ENCODE measurements around the gene TUBB1.
"Not testable (repeated sequence)": the region's sequence is repeated elsewhere in the genome, so short reads cannot be mapped to it uniquely, and the experiment has no call there.

Gene TUBB1

GRCh38 chr20:59040667-59041066, 21.4 kb downstream of the TUBB1 start:
- CTCF ChIA-PET = interaction anchor here (0.6 to 2.0 kb wide), 3 partner anchors 8 to 182 kb away, joined by 3 to 6 read pairs (median 4); partner anchors contain the start of gene ATP5F1E
- TF ChIP-seq, protein P1, sequence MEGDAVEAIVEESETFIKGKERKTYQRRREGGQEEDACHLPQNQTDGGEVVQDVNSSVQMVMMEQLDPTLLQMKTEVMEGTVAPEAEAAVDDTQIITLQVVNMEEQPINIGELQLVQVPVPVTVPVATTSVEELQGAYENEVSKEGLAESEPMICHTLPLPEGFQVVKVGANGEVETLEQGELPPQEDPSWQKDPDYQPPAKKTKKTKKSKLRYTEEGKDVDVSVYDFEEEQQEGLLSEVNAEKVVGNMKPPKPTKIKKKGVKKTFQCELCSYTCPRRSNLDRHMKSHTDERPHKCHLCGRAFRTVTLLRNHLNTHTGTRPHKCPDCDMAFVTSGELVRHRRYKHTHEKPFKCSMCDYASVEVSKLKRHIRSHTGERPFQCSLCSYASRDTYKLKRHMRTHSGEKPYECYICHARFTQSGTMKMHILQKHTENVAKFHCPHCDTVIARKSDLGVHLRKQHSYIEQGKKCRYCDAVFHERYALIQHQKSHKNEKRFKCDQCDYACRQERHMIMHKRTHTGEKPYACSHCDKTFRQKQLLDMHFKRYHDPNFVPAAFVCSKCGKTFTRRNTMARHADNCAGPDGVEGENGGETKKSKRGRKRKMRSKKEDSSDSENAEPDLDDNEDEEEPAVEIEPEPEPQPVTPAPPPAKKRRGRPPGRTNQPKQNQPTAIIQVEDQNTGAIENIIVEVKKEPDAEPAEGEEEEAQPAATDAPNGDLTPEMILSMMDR (IDR thresholded peaks at IDR 0.05; ENCODE audit: insufficient read depth, low read length, missing control alignments) = no peak
- H3K4me3 ChIP-seq (ENCODE audit: low read depth, low read length) = no peak overlapping the region
- POLR2A ChIA-PET = interaction anchor here (0.8 kb wide), 1 partner anchor 8 kb away, joined by 4 read pairs; the partner anchor contains the start of gene ATP5F1E
- DNase-seq (ENCODE audit: low read depth, low spot score) = no peak

- DNase-seq (ENCODE audit: low read depth, low spot score); POLR2A ChIA-PET: not testable (repeated sequence)
- CTCF ChIA-PET = interaction anchor here (0.8 to 2.0 kb wide), 3 partner anchors 8 to 181 kb away, joined by 3 to 6 read pairs (median 5); no protein-coding TSS in a partner anchor
- H3K4me3 ChIP-seq (ENCODE audit: low read depth, low read length) = peak overlapping the region; percentile 81
Measured at GRCh38 chr20:59041487-59041886, 22.3 kb downstream of the TUBB1 start.

- no peak for DNase-seq (ENCODE audit: low read depth, low spot score)
Measured at GRCh38 chr20:59042151-59042795, 23.0 kb downstream of the TUBB1 start, which contains the start of gene PRELID3B. PRELID3B (minus strand) TSS chr20:59042786; CDS start chr20:59042730, 56 bp downstream.

DNA sequence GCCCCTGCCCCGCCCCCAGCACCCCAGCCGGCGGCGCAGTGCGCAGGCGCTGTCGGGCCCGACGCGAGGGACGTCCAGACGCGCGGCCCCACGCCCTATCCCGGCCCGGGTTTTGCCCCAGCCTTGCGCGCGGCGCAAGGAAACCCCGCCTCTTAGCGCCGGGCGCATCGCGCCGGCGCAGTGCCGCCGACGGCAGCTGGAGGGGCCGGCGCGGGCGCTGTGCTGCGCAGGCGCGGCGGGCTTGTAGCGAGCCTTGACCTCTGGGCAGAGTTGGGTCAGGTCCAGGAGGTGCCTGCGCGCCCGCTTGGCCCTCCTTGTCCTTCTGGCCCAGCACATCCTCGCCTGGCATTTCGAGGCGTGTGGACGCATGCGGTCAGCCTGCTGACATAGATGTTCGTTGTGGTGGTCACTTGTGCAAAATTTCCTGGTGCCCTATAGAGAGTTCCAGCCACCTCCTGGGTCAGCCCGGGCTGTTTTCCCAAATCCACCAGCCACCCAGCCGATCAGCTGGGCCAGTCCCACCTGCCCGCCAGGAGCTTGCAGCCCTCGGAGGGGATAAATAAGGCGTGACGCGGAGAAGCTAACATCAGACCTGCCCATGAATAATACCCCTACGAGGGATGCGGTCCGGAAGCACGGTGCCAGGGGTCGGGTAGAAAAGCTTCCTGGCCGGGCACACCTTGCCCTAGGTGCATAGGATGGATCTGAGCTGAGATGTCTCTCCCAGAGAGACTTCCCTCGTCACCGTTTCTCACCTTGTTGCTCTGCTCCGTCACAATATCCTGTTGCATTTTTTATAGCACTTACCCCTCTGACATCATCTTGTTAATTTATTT, 23.8 kb downstream of the TUBB1 start:
- DNase-seq (ENCODE audit: low read depth, low spot score) = no peak
- TF ChIP-seq, protein P1 (IDR thresholded peaks at IDR 0.05; ENCODE audit: insufficient read depth, low read length, missing control alignments) = no peak
- POLR2A ChIA-PET = interaction anchor here (1.5 kb wide), 1 partner anchor 10 kb away, joined by 7 read pairs; the partner anchor contains the start of gene ATP5F1E
- CTCF ChIA-PET = interaction anchor here (1.0 to 2.7 kb wide), 5 partner anchors 9 to 453 kb away, joined by 3 to 11 read pairs (median 3); no protein-coding TSS in a partner anchor
- peak overlapping the region; percentile 81 for H3K4me3 ChIP-seq (ENCODE audit: low read depth, low read length)

More at GRCh38 chr20:59042151-59042795, 23.0 kb downstream of the TUBB1 start, which contains the start of gene PRELID3B:
- H3K4me3 ChIP-seq (ENCODE audit: low read depth, low read length) = peak within 1 kb of the TSS; percentile 81
- ChIA-PET POLR2A (interaction anchor here (1.5 kb wide), 1 partner anchor 10 kb away, joined by 7 read pairs; the partner anchor contains the start of gene ATP5F1E), CTCF (interaction anchor here (0.8 to 2.7 kb wide), 6 partner anchors 8 to 454 kb away, joined by 3 to 11 read pairs (median 4); no protein-coding TSS in a partner anchor)
- TF ChIP-seq, protein P1 (IDR thresholded peaks at IDR 0.05; ENCODE audit: insufficient read depth, low read length, missing control alignments) = no peak

DNA sequence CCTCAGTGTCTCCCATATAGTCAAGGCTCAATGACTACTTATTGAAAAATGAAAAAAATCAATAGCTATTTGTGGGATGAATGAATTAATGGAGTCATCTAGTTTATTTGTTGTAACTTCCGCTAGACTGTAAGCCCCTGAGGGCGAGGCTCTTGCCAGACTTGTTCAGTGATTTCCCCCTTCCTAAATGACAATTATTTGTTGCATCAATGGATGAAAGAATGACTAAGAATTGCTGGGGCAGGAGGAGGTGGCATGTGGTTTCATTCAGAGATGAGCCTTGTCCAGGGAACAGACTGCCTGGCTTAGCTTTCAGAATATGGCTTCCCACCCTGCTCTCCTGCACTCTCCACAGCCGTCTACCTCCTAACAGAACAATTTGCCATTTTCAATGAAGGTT, 24.5 kb downstream of the TUBB1 start:
- H3K4me3 ChIP-seq (ENCODE audit: low read depth, low read length) = no peak overlapping the region
- TF ChIP-seq, protein P1 (IDR thresholded peaks at IDR 0.05; ENCODE audit: insufficient read depth, low read length, missing control alignments) = no peak
- no peak for DNase-seq (ENCODE audit: low read depth, low spot score)
- ChIA-PET POLR2A (interaction anchor here (1.5 kb wide), 1 partner anchor 11 kb away, joined by 7 read pairs; the partner anchor contains the start of gene ATP5F1E), CTCF (interaction anchor here (0.6 to 2.7 kb wide), 6 partner anchors 9 to 453 kb away, joined by 3 to 11 read pairs (median 3); no protein-coding TSS in a partner anchor)

DNA sequence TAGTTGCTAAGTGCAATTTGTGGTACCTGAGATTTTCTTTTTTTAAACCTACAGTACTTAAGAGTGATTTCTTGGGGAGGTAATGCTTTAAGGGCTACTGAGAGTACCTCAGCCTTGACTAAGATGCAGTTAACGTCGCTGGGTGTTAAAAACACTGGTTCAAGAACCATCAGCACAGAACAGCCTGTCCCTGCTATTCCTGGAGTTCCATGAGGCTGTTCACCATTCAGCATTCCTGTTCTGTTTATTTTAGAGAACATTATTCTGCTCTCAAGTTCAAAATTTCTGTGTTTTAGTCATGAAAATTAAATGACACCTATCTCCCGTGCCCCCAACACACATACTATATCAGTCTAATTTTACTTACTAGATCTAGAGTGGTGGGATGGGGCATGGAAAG, 25.1 kb downstream of the TUBB1 start:
- no peak overlapping the region for H3K4me3 ChIP-seq (ENCODE audit: low read depth, low read length)
- POLR2A ChIA-PET = no interaction called here
- TF ChIP-seq, protein P1 (IDR thresholded peaks at IDR 0.05; ENCODE audit: insufficient read depth, low read length, missing control alignments) = no peak
- DNase-seq (ENCODE audit: low read depth, low spot score) = no peak
- CTCF ChIA-PET = interaction anchor here (0.6 to 2.7 kb wide), 4 partner anchors 10 to 175 kb away, joined by 3 to 11 read pairs (median 4); no protein-coding TSS in a partner anchor

All from AG04449 (cell line).